Measurements from ENCODE around the gene AGBL3.

Gene AGBL3

GRCh38 chr7:135075716-135076115, 89.4 kb downstream of the AGBL3 start:
- DNase-seq (ENCODE audit: insufficient read length, low spot score), result no peak
- no peak for FAIRE-seq
- TF ChIP-seq CTCF (IDR thresholded peaks at IDR 0.05; ENCODE audit: insufficient read depth, missing control alignments), result no peak

GRCh38 chr7:135076882-135077281, 90.6 kb downstream of the AGBL3 start:
- FAIRE-seq (no peak), DNase-seq (ENCODE audit: insufficient read length, low spot score) (no peak)
- no peak for TF ChIP-seq CTCF (IDR thresholded peaks at IDR 0.05; ENCODE audit: insufficient read depth, missing control alignments)

- DNase-seq (ENCODE audit: insufficient read length, low spot score) (no peak), FAIRE-seq (no peak)
- TF ChIP-seq CTCF (IDR thresholded peaks at IDR 0.05; ENCODE audit: insufficient read depth, missing control alignments), result no peak
These were observed 91.3 kb downstream of the AGBL3 start for GRCh38 chr7:135077642-135078041.

GRCh38 chr7:135078051-135078450, 91.7 kb downstream of the AGBL3 start:
- TF ChIP-seq CTCF (IDR thresholded peaks at IDR 0.05; ENCODE audit: insufficient read depth, missing control alignments), result no peak
- FAIRE-seq (no peak), DNase-seq (ENCODE audit: insufficient read length, low spot score) (no peak)

GRCh38 chr7:135079068-135079467, 92.8 kb downstream of the AGBL3 start:
- DNase-seq (ENCODE audit: insufficient read length, low spot score) (no peak), FAIRE-seq (no peak)
- TF ChIP-seq CTCF (IDR thresholded peaks at IDR 0.05; ENCODE audit: insufficient read depth, missing control alignments), result no peak

- no peak for DNase-seq (ENCODE audit: insufficient read length, low spot score)
- TF ChIP-seq CTCF (IDR thresholded peaks at IDR 0.05; ENCODE audit: insufficient read depth, missing control alignments), result no peak
- FAIRE-seq, result no peak
These were observed 96.7 kb downstream of the AGBL3 start for GRCh38 chr7:135083005-135083404.

- no peak for TF ChIP-seq CTCF (IDR thresholded peaks at IDR 0.05; ENCODE audit: insufficient read depth, missing control alignments)
- DNase-seq (ENCODE audit: insufficient read length, low spot score), result no peak
- FAIRE-seq, result no peak
These were observed 102.3 kb downstream of the AGBL3 start for GRCh38 chr7:135088566-135088965.

Data from D721Med (cell line).